Right kidney (tissue), 1 donor: Measurements from ENCODE around the gene MEGF11.
"Not testable (repeated sequence)": the region's sequence is repeated elsewhere in the genome, so short reads cannot be mapped to it uniquely, and the experiment has no call there.

Experiments used
- DNase-seq: peaks from one replicate; pipeline ENCODE4 v3.0.0-alpha.2; 2016

Gene MEGF11

GRCh38 chr15:66024116-66024515 lies 229.4 kb downstream of the MEGF11 start:
- DNase-seq, result no peak

GRCh38 chr15:66023311-66023972 lies 230.1 kb downstream of the MEGF11 start:
- no peak for DNase-seq

- DNase-seq, result no peak
Observed at GRCh38 chr15:66022163-66022525, 231.4 kb downstream of the MEGF11 start.

GRCh38 chr15:66021496-66022162 lies 231.9 kb downstream of the MEGF11 start:
- DNase-seq, result no peak

GRCh38 chr15:66019826-66020398 lies 233.6 kb downstream of the MEGF11 start:
- DNase-seq, result no peak

GRCh38 chr15:66019368-66019767 lies 234.2 kb downstream of the MEGF11 start:
- no peak for DNase-seq

GRCh38 chr15:66018488-66018797 lies 235.1 kb downstream of the MEGF11 start:
- DNase-seq, result no peak

GRCh38 chr15:66017792-66018487 lies 235.6 kb downstream of the MEGF11 start:
- no peak for DNase-seq

- DNase-seq, result no peak
Observed at GRCh38 chr15:66017000-66017399, 236.6 kb downstream of the MEGF11 start.

- DNase-seq, result no peak
Observed at GRCh38 chr15:66016199-66016598, 237.4 kb downstream of the MEGF11 start.

- no peak for DNase-seq
Observed at GRCh38 chr15:66014635-66015182, 238.8 kb downstream of the MEGF11 start.

- no peak for DNase-seq
Observed at GRCh38 chr15:66014022-66014421, 239.5 kb downstream of the MEGF11 start.

GRCh38 chr15:66008940-66009562 lies 244.5 kb downstream of the MEGF11 start:
- no peak for DNase-seq

- DNase-seq, result no peak
Observed at GRCh38 chr15:66007663-66008262, 245.8 kb downstream of the MEGF11 start.

- no peak for DNase-seq
Observed at GRCh38 chr15:66006986-66007385, 246.6 kb downstream of the MEGF11 start.

GRCh38 chr15:66004618-66005262 lies 248.8 kb downstream of the MEGF11 start:
- DNase-seq, result no peak

- not testable (repeated sequence) for DNase-seq
Observed at GRCh38 chr15:66003129-66003528, 250.4 kb downstream of the MEGF11 start.

- DNase-seq, result no peak
Observed at GRCh38 chr15:66001717-66002426, 251.7 kb downstream of the MEGF11 start.

GRCh38 chr15:66001042-66001441 lies 252.5 kb downstream of the MEGF11 start:
- no peak for DNase-seq

- DNase-seq, result no peak
Observed at GRCh38 chr15:65998486-65998885, 255.1 kb downstream of the MEGF11 start.

GRCh38 chr15:65996901-65997300 lies 256.6 kb downstream of the MEGF11 start:
- DNase-seq, result no peak
